H1 (cell line): ENCODE results near the gene ARID1B. TPM values are rescaled to one million over a fixed set of nuclear protein-coding genes. Genes with fewer than 3 reads are reported as not detected.

ENCODE experiments used
- CTCF ChIA-PET: fragments of 300-600 bp; sonication (Branson Sonifier 250); formaldehyde crosslinking; loops from one replicate; lab custom pipeline; 2021; ENCODE audit not compliant: partially characterized antibody; lab: Charles Lee
- POLR2A ChIA-PET: fragments of 300-600 bp; sonication (Branson Sonifier 250); formaldehyde crosslinking; loops from one replicate; lab custom pipeline; 2021; ENCODE audit warnings: inconsistent platforms; ENCODE audit not compliant: partially characterized antibody; lab: Charles Lee
- DNase-seq, 2 experiments: peaks; one replicate each; pipeline versions ENCODE4 v3.0.0 to v3.0.0-alpha.2; 2010 to 2022; ENCODE audit warnings: low spot score in 2 of 2, low read depth in 1 of 2, mixed read lengths in 1 of 2
- FAIRE-seq: peaks from 2 replicates; lab custom pipeline; 2011; peaks lifted over from hg19 to GRCh38; lab: Jason Lieb, UNC
- H2AFZ ChIP-seq: 2 replicates; pipeline ENCODE4 v1.8.1; 2012; ENCODE audit warnings: low read length, inconsistent platforms
- H2AK5ac ChIP-seq: 2 replicates; pipeline ENCODE4 v1.6.1; 2013; ENCODE audit warnings: low read depth, low read length
- H2BK120ac ChIP-seq: replicated peaks from 2 replicates; pipeline ENCODE3; 2013; ENCODE audit warnings: low read depth, low read length, inconsistent platforms
- H2BK12ac ChIP-seq: 2 replicates; pipeline ENCODE4 v1.6.1; 2013; ENCODE audit warnings: low read depth, low read length
- H2BK15ac ChIP-seq: 2 replicates; pipeline ENCODE4 v1.6.1; 2013; ENCODE audit warnings: low read length
- H2BK20ac ChIP-seq: 2 replicates; pipeline ENCODE4 v1.6.1; 2013; ENCODE audit warnings: low read length
- H2BK5ac ChIP-seq: 2 replicates; pipeline ENCODE4 v1.6.1; 2013; ENCODE audit warnings: low read depth, low read length
- H3K14ac ChIP-seq: 2 replicates; pipeline ENCODE4 v1.6.1; 2013; ENCODE audit warnings: inconsistent platforms; ENCODE audit not compliant: insufficient read length
- H3K18ac ChIP-seq: 2 replicates; pipeline ENCODE4 v1.6.1; 2013; ENCODE audit warnings: low read length; ENCODE audit errors: extremely low read depth
- H3K23ac ChIP-seq: 2 replicates; pipeline ENCODE4 v1.6.1; 2013; ENCODE audit warnings: inconsistent platforms; ENCODE audit not compliant: insufficient read length
- H3K23me2 ChIP-seq: 2 replicates; pipeline ENCODE4 v1.6.1; 2013; ENCODE audit warnings: low read depth, low read length
- H3K27ac ChIP-seq: 2 replicates; pipeline ENCODE4 v1.6.1; 2011; ENCODE audit warnings: low read depth, low read length, inconsistent platforms
- H3K27me3 ChIP-seq, 4 experiments: replicated peaks in 1 of 4; 1 replicate in 1 of 4; 2 replicates in 3 of 4; pipeline versions ENCODE4 v1.6.1 to v1.8.1; 2011 to 2013; ENCODE audit warnings: low read length in 3 of 4, mild to moderate bottlenecking in 3 of 4, inconsistent platforms in 2 of 4, mixed read lengths in 2 of 4, moderate library complexity in 1 of 4; ENCODE audit not compliant: control insufficient read depth in 3 of 4, insufficient read depth in 3 of 4; ENCODE audit errors: extremely low read depth in 1 of 4
- H3K36me3 ChIP-seq, 4 experiments: 2 replicates each; pipeline versions ENCODE4 v1.6.1 to v1.8.1; 2011 to 2013; ENCODE audit warnings: mild to moderate bottlenecking in 4 of 4, low read length in 3 of 4, moderate library complexity in 2 of 4, control low read depth in 1 of 4, inconsistent platforms in 1 of 4; ENCODE audit not compliant: insufficient read depth in 4 of 4, control insufficient read depth in 2 of 4
- H3K4ac ChIP-seq: replicated peaks from 2 replicates; pipeline ENCODE3; 2013; ENCODE audit warnings: low read length, low read depth, mixed read lengths, inconsistent platforms; ENCODE audit not compliant: insufficient read length
- H3K4me1 ChIP-seq, 4 experiments: replicated peaks in 1 of 4; 1 replicate in 1 of 4; 2 replicates in 3 of 4; pipeline versions ENCODE4 v1.6.1 to v1.8.1; 2011 to 2013; ENCODE audit warnings: low read length in 3 of 4, inconsistent platforms in 2 of 4, mixed read lengths in 1 of 4; ENCODE audit not compliant: insufficient read depth in 4 of 4, control insufficient read depth in 3 of 4
- H3K4me2 ChIP-seq, 2 experiments: 2 replicates each; pipeline versions ENCODE4 v1.6.1 to v1.8.1; 2011 to 2013; ENCODE audit warnings: low read depth in 2 of 2, low read length in 2 of 2, control low read depth in 1 of 2, inconsistent platforms in 1 of 2, mild to moderate bottlenecking in 1 of 2; ENCODE audit not compliant: insufficient read depth in 1 of 2
- H3K4me3 ChIP-seq, 4 experiments: fragments of 200-600, 300-600 bp in 1 of 4; sonication (generic), shearing (Covaris generic), sonication (Bioruptor Twin) in 1 of 4; 2 replicates each; pipeline versions ENCODE4 v1.5.1 to v1.8.1; 2011 to 2016; ENCODE audit warnings: low read length in 4 of 4, low read depth in 3 of 4, control low read depth in 2 of 4, inconsistent platforms in 2 of 4, mild to moderate bottlenecking in 2 of 4, mixed read lengths in 1 of 4, moderate library complexity in 1 of 4; ENCODE audit not compliant: insufficient read depth in 2 of 4; ENCODE audit errors: extremely low read depth in 1 of 4
- H3K56ac ChIP-seq: replicated peaks from 2 replicates; pipeline ENCODE3; 2013; ENCODE audit warnings: low read depth, mild to moderate bottlenecking, mixed read lengths, low read length, inconsistent platforms; ENCODE audit not compliant: insufficient read length
- H3K79me1 ChIP-seq: 2 replicates; pipeline ENCODE4 v1.6.1; 2013; ENCODE audit warnings: low read depth, low read length, control low read depth
- H3K79me2 ChIP-seq, 2 experiments: 2 replicates each; pipeline versions ENCODE4 v1.6.1 to v1.8.1; 2012 to 2013; ENCODE audit warnings: low read length in 2 of 2, mild to moderate bottlenecking in 2 of 2, inconsistent platforms in 1 of 2; ENCODE audit not compliant: insufficient read depth in 2 of 2, control insufficient read depth in 1 of 2
- H3K9ac ChIP-seq, 4 experiments: replicated peaks in 1 of 4; 1 replicate in 1 of 4; 2 replicates in 3 of 4; pipeline versions ENCODE4 v1.6.1 to v1.8.1; 2011 to 2013; ENCODE audit warnings: low read depth in 3 of 4, low read length in 3 of 4, control low read depth in 2 of 4, mild to moderate bottlenecking in 2 of 4, moderate library complexity in 2 of 4, inconsistent platforms in 1 of 4; ENCODE audit errors: extremely low read depth in 1 of 4
- H3K9me3 ChIP-seq, 2 experiments: 2 replicates each; pipeline versions ENCODE4 v1.6.1 to v1.8.1; 2012 to 2013; ENCODE audit warnings: mild to moderate bottlenecking in 2 of 2, moderate library complexity in 2 of 2, control low read depth in 1 of 2, inconsistent platforms in 1 of 2, low read depth in 1 of 2, low read length in 1 of 2, mixed read lengths in 1 of 2; ENCODE audit not compliant: insufficient read depth in 2 of 2
- H4K20me1 ChIP-seq, 2 experiments: replicated peaks in 1 of 2; 2 replicates each; pipeline versions ENCODE3 to v1.8.1; 2011 to 2013; ENCODE audit warnings: inconsistent platforms in 2 of 2, low read length in 2 of 2, mild to moderate bottlenecking in 1 of 2; ENCODE audit not compliant: insufficient read depth in 2 of 2, control insufficient read depth in 1 of 2
- H4K5ac ChIP-seq: 2 replicates; pipeline ENCODE4 v1.6.1; 2013; ENCODE audit warnings: low read length, low read depth, mixed read lengths, inconsistent platforms; ENCODE audit not compliant: insufficient read length
- H4K8ac ChIP-seq: 2 replicates; pipeline ENCODE4 v1.8.0; 2013; ENCODE audit warnings: mild to moderate bottlenecking, moderate library complexity, low read length, inconsistent platforms; ENCODE audit not compliant: insufficient read depth; ENCODE audit errors: extremely low read depth
- H4K91ac ChIP-seq: replicated peaks from 2 replicates; pipeline ENCODE3; 2013; ENCODE audit warnings: low read length, mixed read lengths, inconsistent platforms; ENCODE audit not compliant: insufficient read length
- BCL11A ChIP-seq, 2 experiments: IDR thresholded peaks; one replicate each; pipeline ENCODE4 v1.6.1; 2011; ENCODE audit warnings: low read depth in 2 of 2, low read length in 2 of 2, mild to moderate bottlenecking in 2 of 2
- HDAC6 ChIP-seq: IDR thresholded peaks from one replicate; pipeline ENCODE4 v1.7.1; 2012; ENCODE audit warnings: low read depth, mild to moderate bottlenecking, inconsistent platforms, low read length, moderate library complexity
- PHF8 ChIP-seq: fragments of 200-600 bp; sonication (generic); conservative IDR thresholded peaks from 2 replicates; pipeline ENCODE4 v1.7.1; 2012; ENCODE audit warnings: low read depth, mild to moderate bottlenecking, inconsistent platforms, low read length, moderate library complexity
- RBBP5 ChIP-seq: IDR thresholded peaks from 2 replicates; pipeline ENCODE4 v1.7.1; 2012; ENCODE audit warnings: low read depth, mild to moderate bottlenecking, inconsistent platforms, low read length, moderate library complexity, borderline replicate concordance
- whole genome bisulfite sequencing, 2 experiments: shearing (Covaris generic) in 1 of 2; methylation state at CpG; one replicate each; pipeline versions ENCODE4 v1.1.6 to v1.1.7; 2013 to 2015; ENCODE audit warnings: low lambda C conversion rate in 2 of 2, mixed read lengths in 2 of 2, inconsistent platforms in 1 of 2, low coverage in 1 of 2, missing lambda C conversion rate in 1 of 2; ENCODE audit not compliant: insufficient replicate concordance in 2 of 2, insufficient coverage in 1 of 2, insufficient read length in 1 of 2; ENCODE audit errors: extremely low coverage in 1 of 2, missing lambda C conversion rate in 1 of 2; 5-methylcytosine and 5-hydroxymethylcytosine counted together
- polyA plus RNA-seq, 7 experiments: library from polyadenylated mRNA; depleted of rRNA in 3 of 7; stranded (reverse) in 5 of 7; unstranded in 2 of 7; fragments of >200 nt in 5 of 7; fragments of 200-250 nt in 2 of 7; gene quantifications; 1 replicate in 5 of 7; 2 replicates in 1 of 7; 4 replicates in 1 of 7; pipeline versions ENCODE4 v1.2.1 to v1.2.3, GENCODE V29; 2011 to 2013; ENCODE audit warnings: missing spikeins in 2 of 7, mixed read lengths in 2 of 7
- total RNA-seq: library from RNA; stranded (reverse); fragmentation: NEBNext Ultra II Directional; extraction: Animal tissue kit (Norgen Biotek cat#: 25700); gene quantifications from 2 replicates; pipeline ENCODE4 v1.2.1, GENCODE V29; 2021

Gene ARID1B
- total and polyA plus RNA-seq, 2 of the 8 experiments (the other 6 are each of a cell fraction or from before 2014, with no cell fraction given): 24.3 to 70.3 TPM

GRCh38 chr6:156862711-156863110 is 85.5 kb downstream of the ARID1B start:
- H3K9me3 ChIP-seq: no peaks in the 10 kb centered on the region

More at GRCh38 chr6:156862711-156863110, 85.5 kb downstream of the ARID1B start:
- H3K4ac ChIP-seq: no peak overlapping the region
- H3K27ac ChIP-seq: no peak overlapping the region
- no peak overlapping the region for H2BK12ac ChIP-seq
- FAIRE-seq (no peak), DNase-seq (no peak)
- no peak overlapping the region for H2BK20ac ChIP-seq
- no peak overlapping the region for H2BK5ac ChIP-seq
- H3K4me2 ChIP-seq: no peak overlapping the region
- H3K36me3 ChIP-seq: no peaks in the 10 kb centered on the region
- no peak overlapping the region for H3K4me3 ChIP-seq
- no peak overlapping the region for H4K5ac ChIP-seq
- peaks cover 0 to 11% (median 8%) of the 10 kb centered on the region in 4 experiments for H3K4me1 ChIP-seq
- no peak overlapping the region for H2BK120ac ChIP-seq
- H4K91ac ChIP-seq: no peak overlapping the region
- 92% methylated on average over 7 of the region's 7 CpGs; no CpG with 5 or more reads in 1 of the 2 experiments for WGBS, 2 experiments
- no peak overlapping the region for H3K14ac ChIP-seq
- no peak overlapping the region for H4K8ac ChIP-seq
- no peak overlapping the region for H3K18ac ChIP-seq
- H2BK15ac ChIP-seq: no peak overlapping the region
- no peak overlapping the region for H2AK5ac ChIP-seq
- no peak overlapping the region for H3K23ac ChIP-seq
- no peak overlapping the region for H2AFZ ChIP-seq
- no peaks in the 10 kb centered on the region for H3K23me2 ChIP-seq
- CTCF ChIA-PET: interaction anchor here (1.2 to 1.4 kb wide), 3 partner anchors 9 to 15 kb away, joined by 3 to 5 read pairs (median 4); no protein-coding TSS in a partner anchor
- peaks cover 17% of the 10 kb centered on the region for H3K79me1 ChIP-seq
- H3K27me3 ChIP-seq: no peaks in the 10 kb centered on the region
- POLR2A ChIA-PET: interaction anchor here (1.4 kb wide), 1 partner anchor 83 kb away, joined by 3 read pairs; no protein-coding TSS in a partner anchor
- peaks cover 11 to 23% of the 10 kb centered on the region in 2 experiments for H4K20me1 ChIP-seq
- peaks cover 22 to 100% of the 10 kb centered on the region in 2 experiments for H3K79me2 ChIP-seq
- no peak overlapping the region for H3K56ac ChIP-seq
- H3K9ac ChIP-seq: no peak overlapping the region
- TF ChIP-seq HDAC6 (no peak), RBBP5 (no peak), PHF8 (no peak), BCL11A (IDR thresholded peaks at IDR 0.05; ENCODE audit: low read depth in 2 of 2, low read length in 2 of 2) (no peak)
